Measurements from ENCODE around the gene ADAM21. TPM values are rescaled to one million over a fixed set of nuclear protein-coding genes. Genes with fewer than 3 reads are reported as not detected.

The ADAM21 gene
- under 0.01 and 0.14 TPM in 2 replicates for total RNA-seq

GRCh38 chr14:70451874-70452273 lies at the start of gene ADAM21:
ADAM21 (plus strand) TSS chr14:70452174; CDS start chr14:70457500, 5,326 bp downstream.

GRCh38 chr14:70416725-70417349 lies 35.1 kb upstream of the ADAM21 start, which contains the start of gene SYNJ2BP:
SYNJ2BP (minus strand) TSS chr14:70417090; CDS start chr14:70416963, 127 bp downstream.

Other genes starting within 250 kb of the ADAM21 start
- 21.2 and 21.5 TPM in 2 replicates for gene COX16, start 92.5 kb upstream of the ADAM21 start, total RNA-seq
- gene SYNJ2BP, start 35.1 kb upstream of the ADAM21 start, total RNA-seq = 9.9 and 23.6 TPM in 2 replicates
- gene ADAM20, start 82.8 kb downstream of the ADAM21 start, total RNA-seq = 0.68 and 2.5 TPM in 2 replicates
- gene MED6, start 148.5 kb downstream of the ADAM21 start, total RNA-seq = 39.6 and 39.7 TPM in 2 replicates
- gene TTC9, start 189.7 kb downstream of the ADAM21 start, total RNA-seq = 5.8 and 7.3 TPM in 2 replicates